ENCODE measurements around the gene ZNF543. TPM values are rescaled to one million over a fixed set of nuclear protein-coding genes. Genes with fewer than 3 reads are reported as not detected.
"Not testable (repeated sequence)": the region's sequence is repeated elsewhere in the genome, so short reads cannot be mapped to it uniquely, and the experiment has no call there.

Gene ZNF543
- 4.6 and 5.1 TPM in 2 replicates for total RNA-seq

DNA sequence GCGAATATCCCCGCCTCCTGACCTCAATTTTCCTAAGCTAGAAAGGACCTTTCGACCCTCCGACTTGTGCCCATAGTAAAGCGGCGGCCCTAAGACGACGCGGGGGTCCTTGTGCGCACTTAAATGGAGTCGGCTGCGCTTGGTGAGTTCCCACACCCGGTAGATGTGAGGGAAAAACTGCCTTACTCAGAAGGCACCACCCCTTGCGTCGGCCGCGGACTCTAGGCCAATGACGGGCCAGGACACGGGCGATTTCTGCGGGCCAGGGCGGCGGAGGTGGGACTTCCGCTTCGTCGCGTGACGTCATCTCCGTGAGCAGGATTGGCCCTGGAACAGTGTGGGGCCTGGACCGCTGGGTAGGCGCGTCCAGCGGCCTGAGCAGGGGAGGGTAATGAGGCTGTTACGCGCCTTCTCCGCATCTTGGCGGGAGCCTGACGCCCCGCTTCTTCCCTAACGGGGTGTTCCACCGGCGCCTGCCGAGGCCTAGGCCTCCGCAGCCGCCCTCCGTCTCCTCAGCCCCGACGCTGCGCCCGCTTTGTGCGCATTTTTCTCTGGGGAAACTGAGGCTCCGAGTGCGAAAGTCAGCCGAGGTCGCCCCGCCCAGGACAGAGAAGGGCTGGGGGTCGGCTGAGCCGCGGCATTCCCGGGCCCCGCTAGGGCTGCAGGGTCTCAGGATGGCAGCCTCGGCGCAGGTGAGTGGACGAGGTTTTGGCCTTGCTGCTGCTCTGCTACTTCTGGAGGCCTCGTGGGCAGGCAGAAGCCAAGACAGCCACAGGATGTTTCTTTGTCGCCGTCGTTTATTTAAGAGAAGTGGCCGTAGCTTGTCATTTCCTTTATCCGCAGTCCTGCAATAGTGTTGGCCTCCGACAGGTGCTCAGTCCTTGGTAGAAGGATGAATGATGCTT, at the start of gene ZNF543:
Gene ZNF543 (plus strand): TSS at position 293 of the 905 bp plus-strand sequence. CDS start 382 bp downstream, at position 675.
- H3K4me3 Mint-ChIP-seq (ENCODE audit: low read depth) = peak within 1 kb of the TSS; percentile 85
- H3K36me3 Mint-ChIP-seq (ENCODE audit: low read depth) = peaks cover 33% of the 10 kb centered on the region
- H3K4me1 Mint-ChIP-seq (ENCODE audit: low read depth) = peaks cover 25% of the 10 kb centered on the region
- peaks cover 34% of the 10 kb centered on the region for H3K9me3 Mint-ChIP-seq
- peak within 1 kb of the TSS; percentile 91 for H3K27ac Mint-ChIP-seq
- peak; percentile 89 for DNase-seq (ENCODE audit: low spot score)
- peaks cover 11% of the 10 kb centered on the region for H3K27me3 Mint-ChIP-seq (ENCODE audit: low read depth)
- intact Hi-C loops (cut with micrococcal nuclease) = loop anchor here (1.0 to 2.0 kb wide), 5 partner anchors 31 to 80 kb away; partner anchors contain the start of genes TRAPPC2B, ZNF304, ZNF460 and ZNF547

DNA sequence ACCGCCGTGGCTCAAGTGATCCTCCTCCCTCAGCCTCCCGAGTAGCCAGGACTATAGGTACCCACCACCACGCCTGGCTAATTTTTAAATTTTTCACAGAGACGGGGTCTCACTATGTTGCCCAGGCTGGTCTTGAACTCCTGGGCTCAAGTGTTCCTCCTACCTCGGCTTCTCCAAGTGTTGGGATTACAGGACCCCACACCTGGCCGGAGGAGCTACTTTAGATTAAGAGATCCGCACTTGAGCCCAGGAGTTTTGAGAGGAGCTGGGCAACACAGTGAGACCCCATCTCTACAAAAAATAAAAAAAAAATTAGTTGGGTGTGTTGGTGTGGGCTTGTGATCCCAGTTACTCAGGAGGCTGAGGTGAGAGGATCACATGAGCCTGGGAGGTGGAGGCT, 49.0 kb upstream of the ZNF543 start:
- Mint-ChIP-seq H3K36me3 (ENCODE audit: low read depth) (peaks cover 3% of the 10 kb centered on the region), H3K4me3 (ENCODE audit: low read depth) (no peak overlapping the region), H3K9me3 (peaks cover 26% of the 10 kb centered on the region), H3K27me3 (ENCODE audit: low read depth) (no peaks in the 10 kb centered on the region), H3K27ac (no peak overlapping the region), H3K4me1 (ENCODE audit: low read depth) (no peaks in the 10 kb centered on the region)
- DNase-seq (ENCODE audit: low spot score) = no peak
- intact Hi-C loops (cut with micrococcal nuclease) = no loop called here

DNA sequence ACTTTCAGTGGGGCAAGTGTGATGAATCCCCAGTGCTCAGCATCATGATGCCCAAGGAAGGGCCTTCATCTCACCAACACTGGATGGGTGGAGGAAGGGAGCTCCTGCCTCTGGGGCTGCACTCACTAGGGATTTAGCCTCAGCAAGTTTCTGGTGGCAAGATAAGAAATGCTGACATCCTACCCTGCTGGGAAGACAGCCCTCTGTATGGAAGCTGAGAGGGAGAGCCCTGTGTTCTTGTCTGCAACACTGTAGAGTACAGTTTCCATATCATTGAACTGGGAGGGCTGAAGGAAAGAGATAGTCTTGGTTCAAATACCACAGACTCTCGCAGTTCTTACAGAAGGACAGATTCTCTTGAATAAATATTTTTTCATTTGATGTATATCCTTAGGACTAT, 47.3 kb upstream of the ZNF543 start:
- Mint-ChIP-seq H3K9me3 (peaks cover 17% of the 10 kb centered on the region), H3K4me3 (ENCODE audit: low read depth) (no peak overlapping the region), H3K27ac (no peak overlapping the region), H3K36me3 (ENCODE audit: low read depth) (peaks cover 7% of the 10 kb centered on the region), H3K4me1 (ENCODE audit: low read depth) (no peaks in the 10 kb centered on the region), H3K27me3 (ENCODE audit: low read depth) (no peaks in the 10 kb centered on the region)
- no peak for DNase-seq (ENCODE audit: low spot score)
- intact Hi-C loops (cut with micrococcal nuclease) = no loop called here

DNA sequence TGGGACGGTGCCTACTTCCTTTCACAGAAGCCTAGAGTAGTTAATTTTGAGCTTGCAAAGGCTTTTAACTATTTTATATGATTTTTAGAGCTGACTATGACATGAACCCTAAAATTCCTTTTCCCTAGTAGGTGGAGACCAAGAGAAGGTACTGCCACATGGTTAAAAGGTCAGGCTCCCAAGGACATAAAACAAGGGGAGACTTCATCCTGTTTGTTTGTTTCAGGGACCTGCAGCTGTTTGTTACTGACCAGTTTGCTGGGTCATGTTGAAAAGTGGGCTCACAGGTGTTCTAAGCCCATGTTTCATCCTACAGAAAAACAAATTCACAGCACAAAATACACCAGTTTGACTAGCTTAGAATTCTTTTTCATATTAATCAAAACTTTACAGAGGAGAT, 43.8 kb upstream of the ZNF543 start:
- peaks cover 12% of the 10 kb centered on the region for H3K36me3 Mint-ChIP-seq (ENCODE audit: low read depth)
- H3K9me3 Mint-ChIP-seq = peaks cover 9% of the 10 kb centered on the region
- no peaks in the 10 kb centered on the region for H3K27me3 Mint-ChIP-seq (ENCODE audit: low read depth)
- peaks cover 4% of the 10 kb centered on the region for H3K4me1 Mint-ChIP-seq (ENCODE audit: low read depth)
- intact Hi-C loops (cut with micrococcal nuclease) = no loop called here
- H3K27ac Mint-ChIP-seq = no peak overlapping the region
- no peak overlapping the region for H3K4me3 Mint-ChIP-seq (ENCODE audit: low read depth)
- DNase-seq (ENCODE audit: low spot score) = no peak

DNA sequence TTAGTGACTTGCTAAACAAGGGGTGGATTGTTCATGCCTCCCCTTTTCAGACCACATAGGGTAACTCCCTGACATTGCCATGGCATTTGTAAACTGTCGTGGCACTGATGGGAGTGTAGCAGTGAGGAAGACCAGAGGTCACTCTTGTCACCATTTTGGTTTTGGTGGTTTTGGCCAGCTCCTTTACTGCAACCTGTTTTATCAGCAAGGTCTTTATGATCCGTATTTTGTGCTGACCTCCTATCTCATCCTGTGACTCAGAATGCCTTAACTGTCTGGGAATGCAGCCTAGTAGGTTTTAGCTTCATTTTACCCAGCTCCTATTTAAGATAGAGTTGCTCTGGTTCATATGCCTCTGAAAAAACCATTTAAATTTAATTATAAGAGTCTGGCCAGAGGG, 41.8 kb upstream of the ZNF543 start:
- H3K36me3 Mint-ChIP-seq (ENCODE audit: low read depth) = peaks cover 31% of the 10 kb centered on the region
- H3K9me3 Mint-ChIP-seq; H3K27ac Mint-ChIP-seq; H3K4me3 Mint-ChIP-seq (ENCODE audit: low read depth); DNase-seq (ENCODE audit: low spot score); H3K27me3 Mint-ChIP-seq (ENCODE audit: low read depth); intact Hi-C loops (cut with micrococcal nuclease): not testable (repeated sequence)
- peaks cover 19% of the 10 kb centered on the region for H3K4me1 Mint-ChIP-seq (ENCODE audit: low read depth)

DNA sequence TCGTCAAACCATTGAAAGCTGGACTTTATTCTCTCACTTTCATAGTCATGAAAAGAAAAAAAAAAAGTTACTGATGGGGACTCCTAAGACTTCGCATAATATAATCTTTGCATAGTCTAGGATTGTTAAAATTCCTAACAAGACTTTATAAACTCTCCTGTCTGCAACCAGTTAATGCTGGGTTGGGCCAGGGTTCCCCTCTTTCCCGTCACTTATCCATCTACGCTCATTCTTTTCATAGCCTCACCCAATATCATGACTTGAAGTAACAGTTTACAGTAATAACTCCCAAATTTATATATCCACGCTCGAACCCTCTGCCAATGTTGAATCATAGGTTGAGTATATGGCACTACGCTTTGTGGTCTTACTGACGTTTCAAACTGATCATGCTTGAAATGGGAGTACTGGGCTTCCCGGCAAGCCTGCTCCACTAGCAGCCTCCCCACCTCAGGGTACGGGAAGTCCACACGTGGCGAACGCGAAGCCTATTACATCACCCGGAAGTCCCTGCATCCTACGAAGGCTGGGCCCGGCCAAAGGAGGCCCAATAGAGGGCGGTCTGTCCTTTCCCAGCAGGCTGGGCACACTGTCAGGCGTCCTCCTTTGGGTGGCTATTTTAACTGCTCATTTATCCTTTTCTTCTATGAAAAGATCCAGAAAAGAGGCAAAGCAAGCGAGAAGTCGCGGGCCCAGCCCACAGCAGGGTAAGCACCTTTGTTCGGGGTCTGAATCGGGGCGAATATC, 40.7 kb upstream of the ZNF543 start:
- H3K27me3 Mint-ChIP-seq (ENCODE audit: low read depth) = no peaks in the 10 kb centered on the region
- H3K4me3 Mint-ChIP-seq (ENCODE audit: low read depth) = peak overlapping the region; percentile 15
- peaks cover 40% of the 10 kb centered on the region for H3K36me3 Mint-ChIP-seq (ENCODE audit: low read depth)
- peaks cover 21% of the 10 kb centered on the region for H3K4me1 Mint-ChIP-seq (ENCODE audit: low read depth)
- intact Hi-C loops (cut with micrococcal nuclease) = loop anchor here (1.0 to 5.0 kb wide), 6 partner anchors 39 to 110 kb away; partner anchors contain the start of genes TRAPPC2B, ZNF264, ZNF304 and ZNF543
- peak; percentile 73 for DNase-seq (ENCODE audit: low spot score)
- no peak overlapping the region for H3K27ac Mint-ChIP-seq
- peaks cover 3% of the 10 kb centered on the region for H3K9me3 Mint-ChIP-seq

DNA sequence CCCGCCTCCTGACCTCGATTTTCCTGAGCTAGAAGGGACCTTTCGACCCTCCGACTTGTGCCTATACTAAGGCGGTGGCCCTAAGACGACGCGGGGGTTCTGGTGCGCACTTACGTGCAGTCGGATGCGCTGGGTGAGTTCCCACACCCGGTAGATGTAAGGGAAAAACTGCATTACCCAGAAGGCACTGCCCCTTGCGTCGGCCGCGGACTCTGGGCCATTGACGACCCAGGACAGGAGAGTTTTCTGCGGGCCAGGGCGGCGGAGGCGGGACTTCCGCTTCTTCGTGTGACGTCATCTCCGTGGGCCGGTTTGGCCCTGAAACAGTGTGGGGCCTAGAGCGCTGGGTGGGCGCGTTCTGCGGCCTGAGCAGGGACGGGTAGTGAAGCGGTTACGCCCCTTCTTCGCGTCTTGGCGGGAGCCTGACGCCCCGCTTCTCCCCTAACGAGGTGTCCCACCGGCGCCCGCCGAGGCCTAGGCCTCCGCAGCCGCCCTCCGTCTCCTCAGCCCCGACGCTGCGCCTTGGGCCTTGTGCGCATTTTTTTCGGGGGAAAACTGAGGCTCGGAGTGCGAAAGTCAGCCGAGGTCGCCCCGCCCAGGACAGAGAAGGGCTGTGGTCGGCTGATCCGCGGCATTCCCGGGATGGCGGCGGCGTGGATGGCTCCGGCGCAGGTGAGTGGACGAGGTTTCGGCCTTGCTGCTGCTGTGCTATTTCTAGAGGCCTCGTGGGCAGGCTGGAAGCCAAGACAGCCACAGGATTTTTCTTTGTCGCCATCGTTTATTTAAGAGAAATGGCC, 39.9 kb upstream of the ZNF543 start, which contains the start of gene ZNF460:
Gene ZNF460 (plus strand): TSS at position 321 of the 797 bp plus-strand sequence. CDS start 322 bp downstream, at position 643.
- no peak within 1 kb of the TSS for H3K4me3 Mint-ChIP-seq (ENCODE audit: low read depth)
- no peak within 1 kb of the TSS for H3K27ac Mint-ChIP-seq
- peak; percentile 94 for DNase-seq (ENCODE audit: low spot score)
- H3K27me3 Mint-ChIP-seq (ENCODE audit: low read depth) = no peaks in the 10 kb centered on the region
- H3K9me3 Mint-ChIP-seq = peaks cover 8% of the 10 kb centered on the region
- H3K36me3 Mint-ChIP-seq (ENCODE audit: low read depth) = peaks cover 47% of the 10 kb centered on the region
- peaks cover 25% of the 10 kb centered on the region for H3K4me1 Mint-ChIP-seq (ENCODE audit: low read depth)
- intact Hi-C loops (cut with micrococcal nuclease) = loop anchor here (1.0 to 5.0 kb wide), 6 partner anchors 40 to 109 kb away; partner anchors contain the start of genes TRAPPC2B, ZNF264, ZNF304 and ZNF543

DNA sequence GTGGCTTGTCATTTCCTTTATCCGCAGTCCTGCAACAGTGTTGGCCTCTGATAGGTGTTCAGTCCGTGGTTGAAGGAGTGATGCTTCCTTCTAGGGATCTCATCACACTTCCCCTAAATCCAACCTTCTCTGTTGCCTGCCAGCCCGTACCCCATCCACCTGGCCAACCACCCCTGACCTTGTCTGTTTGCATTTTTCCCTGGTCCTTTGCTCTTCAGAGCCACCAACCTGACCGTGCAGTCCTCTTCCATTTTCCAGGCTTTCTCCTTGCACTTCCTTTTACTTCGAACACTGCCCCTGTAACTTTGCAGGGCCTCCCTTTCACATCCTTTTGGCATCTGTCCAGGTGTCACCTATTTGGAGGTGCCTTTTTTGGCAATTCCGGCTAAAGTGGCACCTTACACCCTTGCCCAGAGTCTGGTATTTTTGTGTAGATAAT, 39.3 kb upstream of the ZNF543 start:
- Mint-ChIP-seq H3K4me1 (ENCODE audit: low read depth) (peaks cover 26% of the 10 kb centered on the region), H3K4me3 (ENCODE audit: low read depth) (no peak overlapping the region), H3K36me3 (ENCODE audit: low read depth) (peaks cover 54% of the 10 kb centered on the region), H3K9me3 (peaks cover 12% of the 10 kb centered on the region), H3K27me3 (ENCODE audit: low read depth) (no peaks in the 10 kb centered on the region), H3K27ac (no peak overlapping the region)
- intact Hi-C loops (cut with micrococcal nuclease) = loop anchor here (1.0 to 5.0 kb wide), 6 partner anchors 39 to 108 kb away; partner anchors contain the start of genes TRAPPC2B, ZNF264, ZNF304 and ZNF543
- peak; percentile 10 for DNase-seq (ENCODE audit: low spot score)

DNA sequence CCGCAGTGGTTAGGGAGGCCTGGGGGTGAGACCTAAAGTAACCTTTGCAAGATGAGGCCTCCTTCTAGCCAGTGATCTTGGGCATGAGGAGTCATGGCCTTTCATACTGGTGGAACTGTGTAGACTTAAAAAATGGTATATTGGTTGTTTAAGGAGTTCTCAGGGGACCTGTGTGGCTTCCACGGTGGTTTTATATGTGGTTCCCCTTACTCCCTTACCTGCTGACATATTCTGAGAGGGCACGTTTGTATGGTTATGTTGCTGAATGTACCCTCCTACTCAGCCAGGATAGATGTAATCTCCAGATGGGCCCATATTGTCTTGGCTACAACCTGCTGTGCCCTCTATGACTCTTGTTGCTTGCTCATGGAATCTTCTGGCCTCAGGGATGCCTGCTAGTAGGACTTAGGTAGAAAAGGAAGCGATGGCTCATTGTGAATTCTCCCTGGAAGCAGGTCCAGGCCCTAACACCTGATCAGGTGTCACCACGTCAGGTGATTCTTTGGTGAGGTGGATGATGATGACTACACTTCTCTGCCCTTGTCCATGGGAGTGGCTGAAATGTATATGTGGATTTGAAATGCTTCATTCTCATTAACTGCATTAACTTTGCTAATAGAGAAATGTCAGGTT, 38.1 kb upstream of the ZNF543 start:
- peaks cover 26% of the 10 kb centered on the region for H3K4me1 Mint-ChIP-seq (ENCODE audit: low read depth)
- peak overlapping the region; percentile 77 for H3K27ac Mint-ChIP-seq
- H3K36me3 Mint-ChIP-seq (ENCODE audit: low read depth) = peaks cover 65% of the 10 kb centered on the region

DNA sequence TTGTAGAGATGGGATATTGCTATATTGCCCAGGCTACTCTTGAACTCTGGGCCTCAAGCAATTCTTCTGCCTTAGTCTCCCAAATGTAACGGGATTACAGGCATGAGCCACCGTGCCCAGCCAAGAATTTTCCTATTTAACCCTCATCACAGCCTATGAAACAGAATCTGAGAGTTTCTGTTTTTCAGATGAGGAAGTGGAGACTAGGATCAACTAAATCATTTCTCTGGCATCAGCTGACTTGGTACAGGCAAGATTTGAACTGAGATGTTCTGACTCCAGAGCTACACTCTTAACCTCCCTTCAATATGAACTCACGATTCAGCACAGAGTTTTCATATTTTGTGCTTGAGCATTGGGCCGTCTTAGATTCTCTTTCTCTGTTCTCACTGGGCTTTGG, 31.9 kb upstream of the ZNF543 start:
- Mint-ChIP-seq H3K36me3 (ENCODE audit: low read depth) (peaks cover 96% of the 10 kb centered on the region), H3K4me3 (ENCODE audit: low read depth) (no peak overlapping the region), H3K27me3 (ENCODE audit: low read depth) (no peaks in the 10 kb centered on the region), H3K4me1 (ENCODE audit: low read depth) (peaks cover 7% of the 10 kb centered on the region), H3K9me3 (peaks cover 68% of the 10 kb centered on the region), H3K27ac (no peak overlapping the region)
- intact Hi-C loops (cut with micrococcal nuclease) = no loop called here
- no peak for DNase-seq (ENCODE audit: low spot score)

More for the DNA sequence above, 38.1 kb upstream of the ZNF543 start:
- no peak for DNase-seq (ENCODE audit: low spot score)
- H3K9me3 Mint-ChIP-seq = peaks cover 20% of the 10 kb centered on the region
- H3K27me3 Mint-ChIP-seq (ENCODE audit: low read depth) = no peaks in the 10 kb centered on the region
- H3K4me3 Mint-ChIP-seq (ENCODE audit: low read depth) = peak overlapping the region; percentile 72
- intact Hi-C loops (cut with micrococcal nuclease) = loop anchor here (5.0 kb wide), 1 partner anchor 90 kb away; the partner anchor contains the start of gene ZNF264

DNA sequence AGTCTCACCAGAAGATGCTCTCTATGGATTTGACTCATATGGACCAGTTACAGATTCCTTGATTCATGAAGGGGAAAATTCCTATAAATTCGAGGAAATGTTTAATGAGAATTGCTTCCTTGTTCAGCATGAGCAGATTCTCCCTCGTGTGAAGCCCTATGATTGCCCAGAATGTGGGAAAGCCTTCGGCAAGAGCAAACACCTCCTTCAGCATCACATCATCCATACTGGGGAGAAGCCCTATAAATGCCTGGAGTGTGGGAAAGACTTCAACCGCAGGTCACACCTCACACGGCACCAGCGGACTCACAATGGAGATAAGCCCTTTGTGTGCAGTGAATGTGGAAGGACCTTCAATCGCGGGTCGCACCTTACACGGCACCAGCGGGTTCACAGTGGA, 29.3 kb upstream of the ZNF543 start:
- Mint-ChIP-seq H3K27ac (no peak overlapping the region), H3K36me3 (ENCODE audit: low read depth) (peaks cover 98% of the 10 kb centered on the region), H3K4me3 (ENCODE audit: low read depth) (no peak overlapping the region), H3K9me3 (peaks cover 80% of the 10 kb centered on the region), H3K27me3 (ENCODE audit: low read depth) (no peaks in the 10 kb centered on the region), H3K4me1 (ENCODE audit: low read depth) (no peaks in the 10 kb centered on the region)
- intact Hi-C loops (cut with micrococcal nuclease) = no loop called here
- DNase-seq (ENCODE audit: low spot score) = no peak
